ENCODE results near the gene GPR42.

GPR42 gene

DNA sequence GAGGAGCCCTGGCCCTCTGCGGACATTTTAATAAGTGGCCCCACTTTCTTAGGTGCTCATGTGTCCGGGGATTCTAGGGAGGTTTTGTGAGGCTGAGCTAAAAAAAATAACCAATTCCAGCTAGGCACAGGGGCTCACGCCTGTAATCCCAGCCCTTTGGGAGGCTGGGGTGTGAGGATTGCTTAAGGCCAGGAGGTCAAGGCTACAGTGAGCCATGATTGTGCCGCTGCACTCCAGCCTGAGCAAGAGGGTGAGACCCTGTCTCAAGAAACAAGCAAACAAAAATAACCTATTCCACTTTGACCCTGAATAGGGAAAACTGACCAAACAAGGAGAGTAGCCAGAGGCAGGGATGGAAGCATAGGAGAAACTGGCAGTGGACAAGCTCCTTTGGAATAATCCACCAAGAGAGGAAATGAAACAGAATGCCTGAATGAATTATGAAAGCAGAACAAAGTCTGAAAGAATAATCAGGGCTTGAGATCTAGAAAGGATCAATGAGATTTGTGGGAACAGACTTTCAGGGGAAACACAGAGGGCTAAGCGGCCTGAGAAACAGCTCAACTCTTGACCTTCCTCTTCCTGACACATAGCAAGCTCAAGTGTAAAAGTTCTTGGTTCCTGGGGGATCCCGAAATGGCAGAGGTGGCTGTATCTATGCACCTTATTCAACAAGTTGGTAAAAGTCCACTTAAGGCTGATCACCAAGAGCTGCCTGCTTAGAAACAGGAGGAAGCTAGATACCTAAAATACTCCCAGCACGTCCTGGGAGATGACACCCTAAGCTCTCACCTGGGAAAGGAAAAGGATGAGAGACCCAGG is 47.1 kb downstream of the GPR42 start:
- 89 to 95% methylated on average over 7 of the region's 7 CpGs for WGBS, 2 experiments
- H3K27me3 ChIP-seq (ENCODE audit: control insufficient read depth, insufficient read depth, low read length, poor library complexity, severe bottlenecking): no peaks in the 10 kb centered on the region
- H3K4me1 ChIP-seq (ENCODE audit: control insufficient read depth, insufficient read depth, low read length): no peaks in the 10 kb centered on the region
- no peaks in the 10 kb centered on the region for H3K9me3 ChIP-seq (ENCODE audit: control insufficient read depth, low read length)
- no peaks in the 10 kb centered on the region for H3K36me3 ChIP-seq (ENCODE audit: control insufficient read depth, insufficient read depth, low read length)
- H3K27ac ChIP-seq (ENCODE audit: insufficient read depth, low read depth, low read length, poor library complexity, severe bottlenecking): no peak overlapping the region
- H3K4me3 ChIP-seq (ENCODE audit: insufficient read depth, low read depth, low read length): no peak overlapping the region

- WGBS, 2 experiments: 79 to 86% methylated on average over 3 of the region's 3 CpGs
- Histone ChIP-seq H3K27me3 (ENCODE audit: control insufficient read depth, insufficient read depth, low read length, poor library complexity, severe bottlenecking) (no peaks in the 10 kb centered on the region), H3K9me3 (ENCODE audit: control insufficient read depth, low read length) (no peaks in the 10 kb centered on the region), H3K36me3 (ENCODE audit: control insufficient read depth, insufficient read depth, low read length) (no peaks in the 10 kb centered on the region), H3K4me3 (ENCODE audit: insufficient read depth, low read depth, low read length) (no peak overlapping the region), H3K4me1 (ENCODE audit: control insufficient read depth, insufficient read depth, low read length) (no peaks in the 10 kb centered on the region), H3K27ac (ENCODE audit: insufficient read depth, low read depth, low read length, poor library complexity, severe bottlenecking) (no peak overlapping the region)
Observed at GRCh38 chr19:35419046-35419445, 48.2 kb downstream of the GPR42 start.

- WGBS, 2 experiments: 89 to 93% methylated on average over 5 of the region's 5 CpGs
- Histone ChIP-seq H3K4me1 (ENCODE audit: control insufficient read depth, insufficient read depth, low read length) (no peaks in the 10 kb centered on the region), H3K27me3 (ENCODE audit: control insufficient read depth, insufficient read depth, low read length, poor library complexity, severe bottlenecking) (no peaks in the 10 kb centered on the region), H3K4me3 (ENCODE audit: insufficient read depth, low read depth, low read length) (no peak overlapping the region), H3K9me3 (ENCODE audit: control insufficient read depth, low read length) (no peaks in the 10 kb centered on the region), H3K27ac (ENCODE audit: insufficient read depth, low read depth, low read length, poor library complexity, severe bottlenecking) (no peak overlapping the region), H3K36me3 (ENCODE audit: control insufficient read depth, insufficient read depth, low read length) (no peaks in the 10 kb centered on the region)
Observed at GRCh38 chr19:35419805-35420204, 48.9 kb downstream of the GPR42 start.

GRCh38 chr19:35421362-35421761 is 50.5 kb downstream of the GPR42 start:
- no peaks in the 10 kb centered on the region for H3K36me3 ChIP-seq (ENCODE audit: control insufficient read depth, insufficient read depth, low read length)
- H3K4me1 ChIP-seq (ENCODE audit: control insufficient read depth, insufficient read depth, low read length): no peaks in the 10 kb centered on the region
- H3K4me3 ChIP-seq (ENCODE audit: insufficient read depth, low read depth, low read length): no peak overlapping the region
- WGBS, 2 experiments: 92 to 93% methylated on average over 11 of the region's 11 CpGs
- no peaks in the 10 kb centered on the region for H3K27me3 ChIP-seq (ENCODE audit: control insufficient read depth, insufficient read depth, low read length, poor library complexity, severe bottlenecking)
- H3K27ac ChIP-seq (ENCODE audit: insufficient read depth, low read depth, low read length, poor library complexity, severe bottlenecking): no peak overlapping the region
- no peaks in the 10 kb centered on the region for H3K9me3 ChIP-seq (ENCODE audit: control insufficient read depth, low read length)

Measured in ectodermal cell (in vitro differentiated cells).